HG03571 (cell line): ENCODE results near the gene RMRP.

Experiments used
- ATAC-seq: cut with Tn5 transposase; IDR thresholded peaks from one replicate; pipeline ENCODE4 v1.9.1; 2021; ENCODE audit not compliant: unreplicated experiment

The RMRP gene

DNA sequence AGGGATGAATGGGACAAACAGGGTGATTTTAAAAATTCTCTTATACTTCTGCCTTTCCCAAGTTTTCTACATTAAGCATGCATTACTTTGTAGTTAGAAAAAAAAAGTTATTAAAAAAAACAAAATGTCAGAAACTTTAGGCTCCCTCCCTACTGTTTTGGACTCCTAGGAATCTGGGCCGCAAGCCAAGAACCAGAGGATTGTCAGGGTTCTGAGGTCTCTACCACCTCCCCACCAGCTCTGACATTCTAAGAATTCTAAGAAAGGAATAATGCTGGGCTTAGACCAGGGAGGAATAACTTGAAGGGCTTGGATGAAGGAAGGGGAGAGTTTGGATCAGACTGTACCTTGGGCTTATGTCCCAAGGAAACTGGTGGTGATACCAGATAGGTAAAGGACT lies 8.2 kb upstream of the RMRP start:
- ATAC-seq = no peak

DNA sequence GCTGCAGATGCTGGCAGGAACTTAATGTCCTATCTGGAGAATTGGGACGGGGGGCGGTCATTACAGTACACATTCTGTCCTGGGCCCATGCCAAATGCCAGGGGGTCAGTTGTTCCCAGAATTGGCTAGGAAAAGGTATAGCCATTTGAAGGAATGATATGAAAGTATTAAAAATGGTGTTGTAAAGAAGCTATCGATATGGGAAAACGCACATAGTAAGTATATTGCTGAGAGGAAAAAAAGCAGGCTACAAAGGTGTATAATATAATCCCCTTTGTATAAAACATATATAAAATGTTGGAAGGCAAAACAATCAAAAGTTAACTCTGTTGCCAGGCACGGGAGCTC lies 7.6 kb upstream of the RMRP start:
- no peak for ATAC-seq

DNA sequence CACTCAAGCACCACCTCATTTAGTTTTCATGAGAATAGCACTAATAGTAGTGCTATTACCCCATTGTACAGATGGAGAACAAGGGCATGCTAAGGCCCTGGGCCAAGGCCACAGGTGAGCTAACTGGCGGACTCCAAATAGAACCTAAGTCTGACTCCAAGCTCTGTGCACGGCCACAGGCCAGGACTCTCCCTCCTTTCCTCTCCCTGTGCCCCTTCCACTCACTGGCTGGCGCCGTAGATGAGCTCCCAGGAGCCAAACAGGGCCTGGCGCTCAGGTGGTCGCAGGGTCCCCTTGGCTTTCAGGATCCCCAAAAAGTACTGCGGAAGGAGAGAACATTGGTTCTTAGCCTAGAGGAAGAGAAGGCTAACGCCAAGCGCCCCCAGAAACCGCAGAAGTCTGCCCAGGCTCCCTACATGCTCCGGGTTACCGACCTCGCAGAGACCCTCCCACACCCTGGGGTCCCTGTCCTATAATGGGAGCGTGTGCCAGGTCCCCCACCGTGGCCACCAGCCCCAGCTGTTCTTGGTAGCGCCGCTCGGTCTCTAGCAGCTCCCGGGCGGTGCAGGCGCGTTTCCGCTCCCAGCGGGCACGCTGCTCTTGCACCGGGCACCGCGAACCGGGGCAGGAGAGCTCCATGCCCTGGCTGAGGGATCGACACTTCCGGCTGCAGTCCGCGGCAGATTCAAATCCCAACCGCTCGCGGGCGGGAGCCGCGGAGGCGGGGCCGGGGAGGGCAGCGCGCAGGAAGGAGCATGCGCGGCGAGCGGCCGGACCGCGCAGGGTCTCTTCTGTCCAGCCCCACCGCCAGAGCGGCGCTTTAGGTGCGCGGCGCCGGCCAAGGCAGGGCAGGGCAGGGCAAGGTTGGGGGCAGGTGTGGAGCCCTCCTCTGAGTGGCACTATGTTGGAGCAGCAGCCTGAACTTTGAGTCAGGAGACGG lies 7.0 kb upstream of the RMRP start, which contains the start of gene ARHGEF39:
Gene ARHGEF39, minus strand, starts transcription at position 665 of the 940 bp plus-strand sequence. Its CDS starts 26 bp downstream, at position 639.
- ATAC-seq = peak; percentile 63

DNA sequence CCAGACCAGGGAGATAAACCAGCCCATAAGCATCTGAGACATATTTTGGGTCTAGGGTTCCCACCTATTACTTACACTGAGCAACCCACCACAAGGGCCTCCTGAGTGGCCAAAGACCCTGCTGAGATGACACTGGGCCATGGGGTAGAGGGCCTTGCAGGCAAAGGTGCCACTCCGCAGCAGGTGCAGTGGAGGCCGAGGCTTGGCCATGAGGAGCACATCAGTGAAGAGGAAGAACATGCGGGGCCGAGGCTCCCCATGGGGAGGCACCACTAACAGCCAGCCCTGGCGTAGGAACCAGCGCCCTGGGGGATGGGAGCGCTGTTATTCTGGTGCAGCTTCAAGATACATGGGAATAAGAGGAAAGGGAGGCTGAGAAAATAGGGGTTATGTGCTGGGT lies 4.6 kb upstream of the RMRP start:
- no peak for ATAC-seq

DNA sequence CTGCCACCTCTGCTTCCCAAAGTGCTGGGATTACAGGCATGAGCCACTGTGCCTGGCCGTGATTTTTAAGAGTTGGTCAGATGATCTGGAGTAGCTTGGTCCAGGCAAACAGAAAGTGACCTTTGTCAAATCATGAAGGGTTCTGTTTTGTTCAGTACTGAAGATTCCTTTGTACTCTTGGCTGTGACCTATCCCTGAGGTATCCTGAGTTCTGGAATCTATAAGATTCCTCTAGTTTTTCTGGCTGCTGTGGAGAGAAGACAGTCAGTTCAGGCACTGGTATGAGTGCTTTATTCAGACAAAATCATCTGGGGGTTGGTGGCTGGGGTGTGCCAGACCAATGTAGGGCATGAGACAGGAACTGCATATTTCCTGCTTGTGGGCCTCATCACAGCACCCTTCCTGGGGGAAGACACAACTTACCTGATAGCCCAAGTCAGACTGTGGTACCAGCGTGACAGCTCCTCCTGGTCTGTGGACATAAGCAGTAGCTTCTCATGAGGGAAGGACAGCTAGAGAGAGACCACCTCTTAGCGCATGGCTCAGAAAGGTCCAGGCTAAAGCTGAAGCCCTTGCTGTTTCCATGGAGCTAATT lies 4.0 kb upstream of the RMRP start:
- no peak for ATAC-seq

DNA sequence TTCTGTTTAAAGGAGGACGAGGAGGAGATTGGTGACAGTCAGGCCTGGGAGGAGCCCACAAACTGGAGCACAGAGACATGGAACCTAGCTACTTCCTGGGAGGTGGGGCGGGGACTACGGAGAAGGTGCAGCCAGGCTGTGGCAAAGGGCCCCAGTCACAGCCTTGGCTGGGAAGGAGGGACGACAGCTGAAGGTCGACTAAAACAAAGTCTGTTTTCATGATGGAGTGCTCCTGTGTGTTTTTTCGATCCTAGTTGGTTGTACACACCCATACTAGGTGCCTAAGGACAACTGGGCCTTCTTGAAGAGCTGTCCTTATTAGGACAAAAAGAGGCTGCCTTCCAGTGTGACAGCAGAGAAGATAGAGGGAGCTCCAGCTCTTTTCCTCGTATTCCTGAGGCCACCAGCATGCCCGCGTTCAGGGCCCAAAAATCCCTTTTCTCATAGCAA lies 3.2 kb upstream of the RMRP start:
- ATAC-seq = no peak

DNA sequence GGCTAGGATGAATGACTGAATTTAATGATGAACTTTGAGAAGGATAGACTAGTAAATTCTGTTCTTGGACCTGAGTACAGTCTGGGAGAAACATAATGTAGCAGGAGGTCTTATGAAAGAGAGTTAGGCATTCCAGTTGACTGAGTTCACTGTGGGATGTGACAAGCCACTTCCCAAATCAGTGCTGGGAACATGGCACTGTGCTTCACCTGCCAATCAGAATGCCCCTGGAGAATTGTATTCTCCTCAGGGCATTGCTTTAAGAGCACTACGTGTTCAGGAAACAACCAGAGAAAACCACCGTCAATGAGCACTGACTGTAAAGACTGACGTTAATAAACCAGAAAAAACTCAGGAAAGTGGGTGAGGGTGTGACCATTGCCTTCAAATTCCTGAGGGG lies 1.5 kb upstream of the RMRP start:
- no peak for ATAC-seq

DNA sequence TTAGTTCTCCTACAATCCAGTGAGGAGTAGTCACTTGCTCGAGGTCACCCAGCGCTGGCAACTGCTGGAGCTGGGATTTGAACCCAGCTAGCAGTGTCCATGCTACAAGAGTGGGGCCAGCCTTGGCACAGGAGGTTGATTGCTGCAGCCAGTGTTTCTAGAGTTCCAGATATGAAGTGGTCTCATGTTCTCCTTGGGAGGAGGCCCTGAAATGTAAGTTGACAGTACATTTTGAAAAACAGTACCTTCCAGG lies 1.1 kb upstream of the RMRP start:
- no peak for ATAC-seq

DNA sequence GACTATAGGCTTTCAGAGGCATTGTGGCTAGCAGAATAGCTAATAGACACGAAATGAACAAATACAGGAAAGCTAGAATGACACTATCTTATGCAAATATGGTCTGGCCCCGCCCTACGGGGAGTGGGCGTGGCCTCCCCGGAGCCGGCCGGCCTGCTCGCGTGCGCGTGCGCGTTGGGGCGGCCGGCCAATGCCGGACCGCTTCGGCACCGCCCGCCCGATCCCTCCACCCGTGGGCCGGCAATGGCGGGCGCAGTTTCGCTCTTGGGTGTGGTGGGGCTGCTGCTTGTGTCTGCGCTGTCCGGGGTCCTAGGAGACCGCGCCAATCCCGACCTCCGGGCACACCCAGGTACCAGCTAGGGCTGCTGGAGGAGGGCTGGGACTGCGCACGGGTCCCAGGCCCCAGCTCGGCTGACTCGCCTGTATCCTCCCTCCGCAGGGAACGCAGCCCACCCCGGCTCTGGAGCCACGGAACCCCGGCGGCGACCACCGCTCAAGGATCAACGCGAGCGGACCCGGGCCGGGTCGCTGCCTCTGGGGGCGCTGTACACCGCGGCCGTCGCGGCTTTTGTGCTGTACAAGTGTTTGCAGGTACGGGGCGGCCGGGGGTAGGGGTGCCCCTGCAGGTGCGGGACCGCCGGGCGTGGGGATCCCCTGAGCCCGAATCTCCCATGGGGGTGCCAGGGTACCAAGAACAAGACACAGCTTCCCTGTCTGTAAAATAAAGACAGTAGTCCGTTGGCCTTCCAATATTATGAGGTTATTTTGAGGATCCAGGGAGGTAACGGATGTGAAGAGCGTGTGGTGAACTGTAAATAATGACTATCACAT lies 533 bp upstream of the RMRP start, which contains the start of gene CCDC107:
Gene CCDC107, plus strand, starts transcription at position 156 of the 831 bp plus-strand sequence. Its CDS starts 88 bp downstream, at position 244.
- ATAC-seq = peak; percentile 52

DNA sequence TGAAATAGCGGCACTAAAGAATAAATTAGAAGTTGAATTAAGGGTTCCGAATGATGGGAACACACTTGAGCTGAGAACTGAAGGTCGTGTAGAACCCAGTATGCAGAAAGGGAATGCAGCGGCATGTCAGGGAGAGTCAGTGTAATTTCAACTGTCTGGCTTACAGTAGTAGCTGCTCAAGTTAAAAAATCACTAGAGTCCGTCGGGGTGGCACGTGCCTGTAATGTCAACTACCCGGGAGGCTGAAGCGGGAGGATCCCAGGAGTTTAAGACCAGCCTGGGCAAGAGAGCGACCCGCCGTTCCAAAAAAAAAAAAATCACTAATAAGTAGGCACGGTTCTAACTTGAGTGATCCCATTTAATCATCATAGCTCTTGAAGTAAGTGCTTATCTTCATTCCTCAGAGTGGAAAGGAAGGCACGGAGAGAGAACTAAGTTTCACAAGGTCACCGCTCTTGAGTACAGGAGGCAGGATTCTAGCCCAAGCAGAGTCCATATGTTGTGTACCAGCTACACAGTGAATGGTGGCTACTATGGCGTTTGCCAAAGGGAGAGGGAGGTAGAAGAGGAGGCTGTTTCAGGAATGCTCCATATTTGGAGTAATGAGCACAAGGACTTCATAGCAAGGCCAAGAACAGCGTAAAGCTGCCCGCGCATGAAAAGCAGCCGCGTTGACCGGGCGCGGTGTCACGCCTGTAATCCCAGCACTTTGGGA lies 831 bp downstream of the RMRP start:
- no peak for ATAC-seq

DNA sequence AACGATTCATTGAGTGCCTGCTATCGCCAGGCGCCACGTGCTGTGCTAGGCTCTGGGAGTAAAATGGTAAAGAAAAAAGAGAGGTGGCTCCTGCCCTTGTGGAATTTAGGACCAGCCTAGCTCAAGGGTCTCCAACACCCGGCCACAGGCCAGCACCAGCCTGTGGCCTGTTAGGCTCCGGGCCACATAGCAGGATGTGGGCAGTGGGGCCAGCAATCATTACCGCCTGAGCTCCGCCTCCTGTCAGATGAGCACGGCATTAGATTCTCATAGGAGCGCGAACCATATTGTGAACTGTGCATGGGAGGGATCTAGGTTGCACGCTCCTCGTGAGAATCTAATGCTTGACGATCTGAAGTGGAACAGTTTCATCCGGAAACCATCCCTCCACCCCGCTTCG lies 1.5 kb downstream of the RMRP start:
- no peak for ATAC-seq

DNA sequence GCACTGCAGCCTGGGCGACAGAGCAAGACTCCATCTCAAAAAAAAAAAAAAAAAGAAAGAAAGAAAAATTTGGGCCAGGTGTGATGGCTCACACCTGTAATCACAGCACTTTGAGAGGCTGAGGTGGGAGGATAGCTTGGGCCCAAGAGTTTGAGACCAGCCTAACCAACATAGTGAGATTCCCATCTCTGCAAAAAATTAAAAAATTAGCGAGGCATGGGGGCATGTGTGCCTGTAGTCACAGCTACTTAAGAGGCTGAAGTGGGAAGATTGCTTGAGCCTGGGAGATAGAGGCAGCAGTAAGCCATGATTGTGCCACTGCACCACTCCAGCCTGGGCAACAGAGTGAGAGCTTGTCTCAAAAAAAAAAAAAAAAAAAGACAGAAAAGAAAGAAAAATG lies 4.2 kb downstream of the RMRP start:
- ATAC-seq = no peak

DNA sequence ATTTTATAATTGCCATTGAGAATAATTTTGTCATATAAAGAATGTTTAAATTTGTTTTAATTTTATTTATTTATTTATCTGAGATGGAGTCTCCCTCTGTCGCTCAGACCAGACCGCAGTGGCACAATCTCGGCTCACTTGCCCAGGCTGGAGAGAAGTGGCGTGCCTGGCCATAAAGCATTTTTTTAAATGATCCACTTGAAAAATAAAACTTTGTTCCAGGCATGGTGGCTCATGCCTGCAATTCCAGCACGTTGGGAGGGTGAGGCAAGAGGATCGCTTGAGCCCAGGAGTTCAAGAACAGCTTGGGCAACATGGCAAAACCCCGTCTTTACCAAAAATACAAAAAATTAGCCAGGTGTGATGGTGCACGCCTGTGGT lies 5.0 kb downstream of the RMRP start:
- ATAC-seq = no peak

DNA sequence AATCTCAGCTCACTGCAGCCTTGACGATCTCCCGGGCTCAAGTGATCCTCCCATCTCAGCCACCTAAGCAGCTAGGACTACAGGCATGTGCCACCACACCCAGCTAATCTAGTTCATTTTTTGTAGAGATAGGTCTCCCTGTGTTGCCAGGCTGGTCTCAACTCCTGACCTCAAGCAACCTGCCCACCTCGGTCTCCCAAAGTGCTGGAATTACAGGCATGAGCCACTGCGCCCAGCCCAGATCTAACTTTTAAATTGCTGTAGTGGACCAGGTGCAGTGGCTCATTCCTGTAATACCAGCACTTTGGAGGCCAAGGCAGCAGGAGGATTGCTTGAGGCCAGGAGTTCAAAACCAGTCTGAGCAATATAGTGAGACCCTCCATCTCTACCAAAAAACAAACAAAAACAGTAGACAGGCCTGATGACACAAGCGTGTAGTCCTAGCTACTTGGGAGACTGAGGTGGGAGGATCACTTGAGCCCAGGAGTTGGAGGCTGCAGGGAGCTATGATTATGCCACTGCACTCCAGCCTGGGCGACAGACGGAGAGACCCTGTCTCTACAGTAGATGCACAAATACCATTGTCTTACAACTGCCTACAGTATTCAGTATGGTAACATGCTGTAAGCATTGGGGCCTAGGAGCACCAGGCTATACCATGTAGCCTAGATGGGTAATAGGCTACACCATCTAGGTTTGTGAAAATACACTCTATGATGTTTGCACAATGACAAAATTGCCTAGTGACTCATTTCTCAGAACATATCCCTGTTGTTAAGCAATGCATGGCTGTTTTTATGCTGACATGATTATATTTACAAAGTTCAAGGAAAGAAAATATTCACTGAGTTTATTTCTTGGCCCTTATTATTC lies 5.6 kb downstream of the RMRP start:
- no peak for ATAC-seq

DNA sequence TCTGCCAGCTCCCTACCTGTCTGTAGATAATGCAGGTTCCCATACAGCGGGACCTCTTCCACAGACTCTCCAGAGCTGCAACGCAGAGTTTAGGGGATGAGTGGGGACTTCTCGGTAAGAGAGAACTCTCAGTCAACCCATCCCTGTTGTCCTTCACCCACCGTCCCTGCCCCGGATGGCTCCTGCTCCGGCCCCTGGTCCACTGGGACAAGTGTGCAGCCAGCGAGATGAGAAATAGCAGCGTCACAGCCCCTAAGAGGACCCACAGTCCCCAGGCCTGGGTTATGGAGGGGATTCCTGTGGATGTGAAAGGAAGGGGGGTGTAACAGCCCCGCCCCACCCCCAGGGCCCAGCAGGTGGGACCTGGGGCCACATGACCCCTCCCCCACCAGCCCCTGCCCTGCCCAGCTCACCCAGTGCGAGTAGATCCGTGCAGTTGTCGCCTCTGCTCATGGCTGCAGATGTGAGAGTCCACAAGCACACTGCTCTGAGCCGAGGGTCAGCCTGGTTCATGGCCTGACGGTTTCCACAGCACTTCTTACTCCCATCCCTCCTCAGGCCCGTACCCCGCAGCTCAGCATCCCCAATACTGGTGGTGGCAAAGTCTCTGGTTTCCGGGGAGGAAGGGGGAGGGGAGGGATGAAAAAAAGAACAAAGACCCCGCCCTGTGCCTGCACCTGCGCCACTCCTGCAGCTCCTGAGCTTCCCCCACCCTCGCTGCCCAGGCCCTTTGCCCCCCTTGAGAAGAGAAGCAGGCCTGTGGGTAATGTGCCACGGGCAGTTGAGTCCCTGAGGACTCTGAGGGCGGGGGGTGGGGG lies 7.3 kb downstream of the RMRP start, which contains the start of gene SIT1:
Gene SIT1, minus strand, starts transcription at position 591 of the 818 bp plus-strand sequence. Its CDS starts 78 bp downstream, at position 513.
- no peak for ATAC-seq

DNA sequence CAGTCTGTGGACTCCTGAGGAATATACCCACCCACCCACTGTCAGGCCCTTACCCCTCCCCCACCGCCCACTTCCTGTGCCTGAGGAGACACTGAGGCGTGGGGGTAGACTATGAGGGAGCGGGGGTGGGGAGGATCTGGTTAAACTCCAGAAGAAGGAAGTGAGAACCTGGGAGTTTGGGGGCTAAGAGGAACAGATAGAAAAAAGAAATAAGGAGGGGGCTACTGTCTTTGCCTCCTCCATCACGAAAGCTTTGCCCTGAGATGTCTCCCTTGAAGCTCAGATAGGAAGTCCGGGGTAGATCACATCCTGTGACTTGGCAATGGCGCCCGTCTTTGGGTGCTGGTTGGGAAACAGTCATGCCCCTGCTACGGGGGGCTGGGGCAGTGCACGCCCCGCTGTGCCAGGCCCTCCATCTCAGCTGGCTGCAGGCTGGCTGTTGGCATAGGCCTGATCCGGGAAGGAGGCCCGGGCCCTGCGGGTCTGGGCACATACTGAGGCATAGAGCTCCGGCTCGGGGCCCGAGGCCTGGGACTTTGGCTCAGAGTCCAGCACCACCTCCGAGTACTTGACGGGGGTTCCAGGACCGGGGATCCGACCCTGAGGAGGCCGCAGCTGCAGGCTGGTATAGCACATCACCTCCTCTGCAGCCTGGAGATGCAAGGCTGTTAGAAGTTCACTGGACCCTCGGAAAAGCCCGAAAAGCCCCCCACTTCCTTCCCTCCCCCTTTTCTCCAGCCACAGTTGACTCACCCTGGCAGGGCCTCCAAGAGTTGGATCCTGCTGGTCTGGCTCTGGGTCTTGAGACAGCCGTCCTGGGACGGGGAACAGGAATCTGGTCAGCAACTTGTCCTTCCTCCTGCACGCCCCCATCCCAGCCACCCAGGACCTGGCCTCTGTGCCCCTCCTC lies 8.1 kb downstream of the RMRP start:
- ATAC-seq = no peak

DNA sequence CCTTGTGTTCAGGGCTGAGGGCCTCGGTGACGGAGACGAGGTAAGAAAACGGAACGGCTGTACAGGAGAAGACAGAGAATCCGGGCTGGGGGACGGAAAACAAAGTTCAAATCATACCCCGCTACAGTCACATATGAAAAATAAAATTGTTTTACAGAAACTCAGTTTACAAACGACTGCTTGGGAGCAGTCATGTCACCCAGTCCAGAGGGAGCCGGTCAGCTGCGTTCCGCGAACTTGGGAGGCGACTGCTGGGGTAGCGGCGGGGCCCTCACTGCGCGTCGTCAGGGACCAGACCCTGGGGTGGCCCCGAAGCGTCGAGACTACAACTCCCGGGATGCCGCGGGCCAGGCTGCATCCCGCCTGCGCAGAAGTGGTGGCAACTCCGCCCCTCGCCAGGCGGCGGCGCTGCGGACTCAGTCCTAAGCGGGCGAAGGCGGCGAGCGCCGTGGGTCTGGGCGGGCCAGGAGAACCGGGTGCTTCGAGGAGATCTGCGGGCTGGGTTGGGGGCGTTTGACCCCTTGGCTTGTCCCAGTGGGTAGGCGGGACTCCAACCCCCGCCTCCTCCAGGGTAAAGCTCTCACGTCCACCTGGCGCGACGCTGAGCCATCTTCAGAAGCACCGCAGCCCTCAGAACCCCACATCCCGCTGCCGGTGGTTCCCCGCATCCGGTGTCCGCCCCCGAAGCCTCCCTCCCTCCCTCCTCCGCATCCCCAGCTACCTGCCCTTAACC lies 11.1 kb downstream of the RMRP start:
- peak; percentile 83 for ATAC-seq
